ENCODE results near the gene LAX1. TPM values are rescaled to one million over a fixed set of nuclear protein-coding genes. Genes with fewer than 3 reads are reported as not detected.
"Not testable (repeated sequence)": the region's sequence is repeated elsewhere in the genome, so short reads cannot be mapped to it uniquely, and the experiment has no call there.

Gene LAX1
- total and polyA plus RNA-seq, 2 experiments from 2014 or later: 0.11 TPM; not detected in 1

DNA sequence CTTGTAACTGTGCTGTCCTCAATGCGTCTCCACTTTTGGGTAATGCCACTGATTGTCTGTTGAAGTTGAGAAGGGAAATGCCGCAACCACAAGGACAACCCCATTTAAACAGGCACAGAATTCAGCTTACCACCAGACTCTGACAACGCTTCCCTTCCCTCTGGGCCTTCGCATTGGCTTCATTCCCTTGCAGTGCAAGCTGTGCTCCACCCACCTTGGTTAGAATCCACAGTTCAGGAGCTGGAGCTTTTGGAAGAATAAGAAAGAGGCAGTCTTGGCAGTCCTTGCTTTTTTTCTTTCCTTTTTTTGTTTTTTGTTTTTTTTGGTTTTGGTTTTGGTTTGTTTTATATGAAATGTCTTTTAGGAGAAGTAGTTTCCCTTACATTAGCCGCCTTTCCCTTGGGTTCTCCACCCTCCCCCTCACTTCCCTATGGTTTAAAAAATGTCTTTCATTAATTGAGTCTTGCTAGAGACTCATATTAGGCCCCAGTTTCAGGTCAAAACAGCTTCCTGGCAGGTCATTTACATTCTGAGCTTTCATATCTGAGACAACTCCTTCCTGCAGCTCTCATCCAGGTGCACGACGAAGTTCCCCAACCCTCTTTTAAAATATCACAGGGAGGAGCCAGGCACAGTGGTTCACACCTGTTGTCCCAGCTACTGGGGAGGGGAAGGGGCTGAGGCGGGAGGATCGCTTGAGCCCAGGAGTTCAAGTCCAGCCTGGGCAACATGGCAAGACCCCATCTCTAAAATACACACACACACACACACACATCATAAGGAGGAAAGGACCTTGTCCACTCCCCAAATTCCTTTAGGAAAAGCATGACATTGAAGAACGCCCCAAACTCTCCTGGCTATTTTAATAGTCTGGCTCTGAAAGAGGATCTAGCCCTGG lies 20.7 kb upstream of the LAX1 start:
- no peaks in the 10 kb centered on the region for H3K9me2 ChIP-seq (ENCODE audit: insufficient read depth)
- H3K4me1 ChIP-seq (ENCODE audit: insufficient read depth): no peaks in the 10 kb centered on the region
- WGBS, 2 experiments (ENCODE audit: low coverage in 1 of 2, low lambda C conversion rate in 2 of 2, missing lambda C conversion rate in 2 of 2): 63 to 72% methylated on average over 9 to 10 of the region's 10 CpGs
- H3K27me3 ChIP-seq (replicated peaks; ENCODE audit: insufficient read depth): no peaks in the 10 kb centered on the region
- no peak for TF ChIP-seq EZH2phosphoT487 (IDR thresholded peaks at IDR 0.05; ENCODE audit: insufficient read depth, low read depth)
- no peak for TF ChIP-seq EZH2 (IDR thresholded peaks at IDR 0.05; ENCODE audit: insufficient read depth, poor library complexity, severe bottlenecking)
- H3K4me2 ChIP-seq (ENCODE audit: unreplicated experiment): no peak overlapping the region
- H3K9ac ChIP-seq: no peak overlapping the region
- in situ Hi-C loops (cut with MboI): no loop called here
- peaks cover 17% of the 10 kb centered on the region for H3K36me3 ChIP-seq (ENCODE audit: low read depth)
- peak; percentile 47 for DNase-seq
- no peak overlapping the region for H2AFZ ChIP-seq
- no peaks in the 10 kb centered on the region for H3K79me2 ChIP-seq (ENCODE audit: insufficient read depth)
- no peak overlapping the region for H3K4me3 ChIP-seq
- H3F3A ChIP-seq (ENCODE audit: insufficient read depth): peaks cover 25% of the 10 kb centered on the region; the same call in 1 of the 2 replicates
- H3K9me3 ChIP-seq (ENCODE audit: low read depth): no peaks in the 10 kb centered on the region
- H3K27ac ChIP-seq: no peak overlapping the region
- no peaks in the 10 kb centered on the region for H4K20me1 ChIP-seq (ENCODE audit: insufficient read depth)

DNA sequence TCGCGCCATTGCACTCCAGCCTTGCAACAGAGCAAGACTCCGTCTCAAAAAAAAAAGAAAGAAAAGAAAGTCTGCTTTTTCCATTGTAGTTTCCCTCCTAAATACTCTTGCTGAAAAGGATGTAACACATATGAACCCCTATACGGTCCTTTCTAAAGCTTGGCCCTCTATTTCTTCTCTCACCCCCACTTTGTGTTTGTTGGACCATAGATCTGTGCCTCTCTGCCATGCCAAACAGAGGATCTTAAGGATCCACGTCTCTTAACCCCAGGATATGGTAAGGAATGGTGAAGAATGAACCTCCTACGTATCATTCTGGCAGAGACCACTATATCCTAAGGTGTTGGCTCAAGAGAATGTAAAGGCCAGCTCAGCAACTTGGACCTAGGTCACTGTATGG lies 18.7 kb upstream of the LAX1 start:
- Histone ChIP-seq H3K9ac (no peak overlapping the region), H3K36me3 (ENCODE audit: low read depth) (peaks cover 7% of the 10 kb centered on the region), H2AFZ (no peak overlapping the region), H3K4me3 (no peak overlapping the region), H3K9me2 (ENCODE audit: insufficient read depth) (no peaks in the 10 kb centered on the region), H3K4me2 (ENCODE audit: unreplicated experiment) (no peak overlapping the region), H3K27me3 (replicated peaks; ENCODE audit: insufficient read depth) (no peaks in the 10 kb centered on the region), H3K9me3 (ENCODE audit: low read depth) (no peaks in the 10 kb centered on the region), H3K4me1 (ENCODE audit: insufficient read depth) (no peaks in the 10 kb centered on the region), H3K27ac (no peak overlapping the region), H3F3A (ENCODE audit: insufficient read depth) (peaks cover 30% of the 10 kb centered on the region; the same call in 1 of the 2 replicates), H3K79me2 (ENCODE audit: insufficient read depth) (no peaks in the 10 kb centered on the region), H4K20me1 (ENCODE audit: insufficient read depth) (no peaks in the 10 kb centered on the region)
- TF ChIP-seq EZH2phosphoT487 (IDR thresholded peaks at IDR 0.05; ENCODE audit: insufficient read depth, low read depth) (no peak), EZH2 (IDR thresholded peaks at IDR 0.05; ENCODE audit: insufficient read depth, poor library complexity, severe bottlenecking) (no peak)
- DNase-seq: no peak
- in situ Hi-C loops (cut with MboI): no loop called here
- WGBS, 2 experiments (ENCODE audit: low coverage in 1 of 2, low lambda C conversion rate in 2 of 2, missing lambda C conversion rate in 2 of 2): 96% methylated on average over 6 of the region's 6 CpGs

DNA sequence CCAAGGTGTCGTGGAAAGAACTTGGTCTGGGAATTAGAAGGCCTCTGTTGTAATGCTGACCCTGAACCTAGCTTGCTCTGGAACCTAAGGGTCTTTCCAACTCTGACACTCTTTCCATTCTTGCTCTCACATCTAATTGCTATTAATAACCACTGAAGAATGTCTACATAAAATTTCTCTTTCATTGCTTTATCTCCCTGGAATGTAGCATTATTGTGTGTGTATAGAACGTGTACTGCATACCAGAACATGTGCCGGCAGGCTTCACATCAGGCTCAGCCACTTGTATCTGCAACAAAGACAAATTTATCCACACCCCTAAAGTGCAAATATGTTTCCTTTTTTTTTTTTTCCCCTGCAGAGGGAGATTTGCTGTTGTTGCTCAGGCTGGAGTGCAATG lies 13.9 kb upstream of the LAX1 start:
- H3K9me2 ChIP-seq (ENCODE audit: insufficient read depth): no peaks in the 10 kb centered on the region
- H3K27ac ChIP-seq: no peak overlapping the region
- WGBS, 2 experiments (ENCODE audit: low coverage in 1 of 2, low lambda C conversion rate in 2 of 2, missing lambda C conversion rate in 2 of 2): 72 to 81% methylated on average over 3 of the region's 3 CpGs
- no peaks in the 10 kb centered on the region for H3K4me1 ChIP-seq (ENCODE audit: insufficient read depth)
- no peaks in the 10 kb centered on the region for H3K9me3 ChIP-seq (ENCODE audit: low read depth)
- no peaks in the 10 kb centered on the region for H3K79me2 ChIP-seq (ENCODE audit: insufficient read depth)
- no peaks in the 10 kb centered on the region for H3K36me3 ChIP-seq (ENCODE audit: low read depth)
- H3K4me2 ChIP-seq (ENCODE audit: unreplicated experiment): no peak overlapping the region
- H3K9ac ChIP-seq: no peak overlapping the region
- H3K27me3 ChIP-seq (replicated peaks; ENCODE audit: insufficient read depth): no peaks in the 10 kb centered on the region
- in situ Hi-C loops (cut with MboI): no loop called here
- no peaks in the 10 kb centered on the region for H4K20me1 ChIP-seq (ENCODE audit: insufficient read depth)
- H3K4me3 ChIP-seq: no peak overlapping the region
- DNase-seq: peak; percentile 59
- H2AFZ ChIP-seq: no peak overlapping the region
- no peak for TF ChIP-seq EZH2phosphoT487 (IDR thresholded peaks at IDR 0.05; ENCODE audit: insufficient read depth, low read depth)
- TF ChIP-seq EZH2 (IDR thresholded peaks at IDR 0.05; ENCODE audit: insufficient read depth, poor library complexity, severe bottlenecking): no peak
- 0 out of 2 replicates have a peak, but pooled peaks cover 5% of the 10 kb centered on the region for H3F3A ChIP-seq (ENCODE audit: insufficient read depth)

DNA sequence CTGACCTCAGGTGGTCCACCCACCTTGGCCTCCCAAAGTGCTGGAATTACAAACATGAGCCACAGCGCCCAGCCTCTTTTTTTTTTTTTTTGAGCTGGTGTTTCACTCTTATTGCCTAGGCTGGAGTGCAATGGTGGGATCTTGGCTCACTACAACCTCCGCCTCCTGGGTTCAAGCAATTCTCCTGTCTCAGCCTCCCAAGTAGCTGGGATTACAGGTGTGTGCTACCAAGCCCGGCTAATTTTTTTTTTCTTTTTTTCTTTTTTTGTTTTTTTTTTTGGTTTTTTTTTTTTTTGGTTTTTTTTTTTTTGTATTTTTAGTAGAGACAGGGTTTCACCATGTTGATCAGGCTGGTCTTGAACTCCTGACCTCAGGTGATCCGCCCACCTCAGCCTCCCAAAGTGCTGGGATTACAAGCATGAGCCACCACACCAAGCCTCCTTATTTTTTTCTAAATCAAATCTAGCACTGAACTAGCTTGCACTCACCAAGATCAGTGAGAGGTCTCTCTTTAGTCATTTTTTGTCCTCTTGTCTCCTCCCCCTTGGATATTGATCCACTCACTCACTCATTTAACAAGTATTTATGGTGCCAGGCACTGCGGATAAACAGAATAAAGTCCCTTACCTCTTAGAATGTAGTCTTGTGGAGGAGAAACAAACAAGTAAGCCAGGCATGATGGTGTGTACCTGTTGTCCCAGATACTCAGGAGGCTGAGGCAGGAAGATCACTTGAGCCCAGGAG lies 13.2 kb upstream of the LAX1 start:
- H3K36me3 ChIP-seq (ENCODE audit: low read depth); H2AFZ ChIP-seq; H3K27ac ChIP-seq; DNase-seq; H3K27me3 ChIP-seq (replicated peaks; ENCODE audit: insufficient read depth); H3F3A ChIP-seq (ENCODE audit: insufficient read depth); H4K20me1 ChIP-seq (ENCODE audit: insufficient read depth); H3K9ac ChIP-seq; H3K4me2 ChIP-seq (ENCODE audit: unreplicated experiment); H3K9me2 ChIP-seq (ENCODE audit: insufficient read depth); in situ Hi-C loops (cut with MboI); H3K9me3 ChIP-seq (ENCODE audit: low read depth); H3K4me1 ChIP-seq (ENCODE audit: insufficient read depth); H3K4me3 ChIP-seq; H3K79me2 ChIP-seq (ENCODE audit: insufficient read depth): not testable (repeated sequence)
- WGBS, 2 experiments (ENCODE audit: low coverage in 1 of 2, low lambda C conversion rate in 2 of 2, missing lambda C conversion rate in 2 of 2): 91 to 98% methylated on average over 5 of the region's 5 CpGs
